GM10266 (cell line): ENCODE measurements around the gene SYTL1.

Experiments
- DNase-seq: peaks from one replicate; pipeline ENCODE4 v3.0.0; 2012; ENCODE audit errors: extremely low spot score
- CTCF ChIP-seq: IDR thresholded peaks from 2 replicates; pipeline ENCODE4 v1.5.1; 2012; ENCODE audit warnings: mild to moderate bottlenecking, low read depth; ENCODE audit not compliant: control insufficient read depth, insufficient read depth; ENCODE audit errors: missing control alignments

SYTL1 gene

GRCh38 chr1:27331922-27332321 lies 9.9 kb upstream of the SYTL1 start:
- TF ChIP-seq CTCF: no peak
- DNase-seq: no peak

GRCh38 chr1:27332536-27333281 lies 9.1 kb upstream of the SYTL1 start:
- peak; percentile 70 for DNase-seq

GRCh38 chr1:27333717-27334279 lies 8.0 kb upstream of the SYTL1 start:
- no peak for TF ChIP-seq CTCF
- no peak for DNase-seq

More at GRCh38 chr1:27332536-27333281, 9.1 kb upstream of the SYTL1 start:
- peak; percentile 86 for TF ChIP-seq CTCF

GRCh38 chr1:27335506-27336422 lies 6.1 kb upstream of the SYTL1 start:
- TF ChIP-seq CTCF: no peak
- no peak for DNase-seq

GRCh38 chr1:27336756-27337155 lies 5.1 kb upstream of the SYTL1 start:
- DNase-seq: no peak
- TF ChIP-seq CTCF: no peak

GRCh38 chr1:27338751-27339150 lies 3.1 kb upstream of the SYTL1 start:
- TF ChIP-seq CTCF: no peak
- no peak for DNase-seq
